ENCODE results near the gene GLG1. TPM values are rescaled to one million over a fixed set of nuclear protein-coding genes. Genes with fewer than 3 reads are reported as not detected.
"Not testable (repeated sequence)": the region's sequence is repeated elsewhere in the genome, so short reads cannot be mapped to it uniquely, and the experiment has no call there.

Gene GLG1
- total and polyA plus RNA-seq, 4 donors = 22.2 to 71.5 (median 47.9) TPM

DNA sequence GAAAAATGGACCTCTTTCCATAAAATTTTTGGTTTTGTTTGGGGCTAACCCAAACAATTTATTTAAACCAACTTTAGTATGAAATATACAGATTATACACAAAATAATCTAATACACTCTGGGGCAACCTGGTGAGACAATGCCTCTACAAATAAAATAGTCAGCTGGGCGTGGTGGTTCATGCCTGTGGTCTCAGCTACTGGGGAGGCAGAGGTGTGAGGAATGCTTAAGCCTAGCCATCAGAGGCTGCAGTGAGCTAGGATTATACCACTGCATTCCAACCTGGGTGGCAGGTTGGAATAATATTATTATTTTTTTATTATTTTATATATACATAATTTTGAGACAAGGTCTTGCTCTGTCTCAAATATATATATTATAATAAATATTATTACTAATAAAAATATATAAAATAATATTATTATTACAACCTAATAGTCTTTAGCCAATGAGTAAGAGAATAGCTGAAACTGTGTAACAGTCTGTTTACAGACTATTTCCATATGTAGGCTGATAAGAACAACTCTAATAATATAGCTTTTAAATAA lies 50.5 kb downstream of the GLG1 start:
- no peaks in the 10 kb centered on the region for H3K9me3 ChIP-seq (ENCODE audit: control insufficient read depth in 4 of 4, low read length in 3 of 4)
- H3K4me3 ChIP-seq (ENCODE audit: low read depth in 1 of 3, low read length in 3 of 3) = no peak overlapping the region
- no peaks in the 10 kb centered on the region for H3K27me3 ChIP-seq (ENCODE audit: control insufficient read depth in 4 of 4, insufficient read depth in 4 of 4, low read length in 3 of 4)
- no peak for DNase-seq (ENCODE audit: low spot score)
- H3K9ac ChIP-seq (ENCODE audit: low read depth in 1 of 2, low read length in 2 of 2) = no peak overlapping the region
- no peak overlapping the region for H3K27ac ChIP-seq (ENCODE audit: low read depth in 1 of 2, low read length in 2 of 2)
- WGBS = 92% methylated on average over 1 of the region's 1 CpG
- H3K36me3 ChIP-seq (ENCODE audit: control insufficient read depth in 4 of 4, insufficient read depth in 3 of 4, low read depth in 1 of 4, low read length in 3 of 4) = no peaks in the 10 kb centered on the region
- TF ChIP-seq HNF4A (conservative IDR thresholded peaks at IDR 0.05) (no peak), ATF3 (IDR thresholded peaks at IDR 0.05) (no peak), NR2F2 (IDR thresholded peaks at IDR 0.05) (no peak), SP1 (IDR thresholded peaks at IDR 0.05) (no peak), FOXA2 (IDR thresholded peaks at IDR 0.05) (no peak), MAX (IDR thresholded peaks at IDR 0.05) (no peak), EGR1 (IDR thresholded peaks at IDR 0.05; ENCODE audit: low read depth in 2 of 2) (no peak), RAD21 (IDR thresholded peaks at IDR 0.05) (no peak), HNF4G (IDR thresholded peaks at IDR 0.05) (no peak), RXRA (IDR thresholded peaks at IDR 0.05) (no peak), GABPA (IDR thresholded peaks at IDR 0.05 in 1 of 2, conservative IDR thresholded peaks at IDR 0.05 in 1 of 2) (no peak), FOXA1 (IDR thresholded peaks at IDR 0.05) (no peak)
- TF ChIP-seq, protein P1, sequence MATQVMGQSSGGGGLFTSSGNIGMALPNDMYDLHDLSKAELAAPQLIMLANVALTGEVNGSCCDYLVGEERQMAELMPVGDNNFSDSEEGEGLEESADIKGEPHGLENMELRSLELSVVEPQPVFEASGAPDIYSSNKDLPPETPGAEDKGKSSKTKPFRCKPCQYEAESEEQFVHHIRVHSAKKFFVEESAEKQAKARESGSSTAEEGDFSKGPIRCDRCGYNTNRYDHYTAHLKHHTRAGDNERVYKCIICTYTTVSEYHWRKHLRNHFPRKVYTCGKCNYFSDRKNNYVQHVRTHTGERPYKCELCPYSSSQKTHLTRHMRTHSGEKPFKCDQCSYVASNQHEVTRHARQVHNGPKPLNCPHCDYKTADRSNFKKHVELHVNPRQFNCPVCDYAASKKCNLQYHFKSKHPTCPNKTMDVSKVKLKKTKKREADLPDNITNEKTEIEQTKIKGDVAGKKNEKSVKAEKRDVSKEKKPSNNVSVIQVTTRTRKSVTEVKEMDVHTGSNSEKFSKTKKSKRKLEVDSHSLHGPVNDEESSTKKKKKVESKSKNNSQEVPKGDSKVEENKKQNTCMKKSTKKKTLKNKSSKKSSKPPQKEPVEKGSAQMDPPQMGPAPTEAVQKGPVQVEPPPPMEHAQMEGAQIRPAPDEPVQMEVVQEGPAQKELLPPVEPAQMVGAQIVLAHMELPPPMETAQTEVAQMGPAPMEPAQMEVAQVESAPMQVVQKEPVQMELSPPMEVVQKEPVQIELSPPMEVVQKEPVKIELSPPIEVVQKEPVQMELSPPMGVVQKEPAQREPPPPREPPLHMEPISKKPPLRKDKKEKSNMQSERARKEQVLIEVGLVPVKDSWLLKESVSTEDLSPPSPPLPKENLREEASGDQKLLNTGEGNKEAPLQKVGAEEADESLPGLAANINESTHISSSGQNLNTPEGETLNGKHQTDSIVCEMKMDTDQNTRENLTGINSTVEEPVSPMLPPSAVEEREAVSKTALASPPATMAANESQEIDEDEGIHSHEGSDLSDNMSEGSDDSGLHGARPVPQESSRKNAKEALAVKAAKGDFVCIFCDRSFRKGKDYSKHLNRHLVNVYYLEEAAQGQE (IDR thresholded peaks at IDR 0.05) = no peak
- TF ChIP-seq, protein P2, sequence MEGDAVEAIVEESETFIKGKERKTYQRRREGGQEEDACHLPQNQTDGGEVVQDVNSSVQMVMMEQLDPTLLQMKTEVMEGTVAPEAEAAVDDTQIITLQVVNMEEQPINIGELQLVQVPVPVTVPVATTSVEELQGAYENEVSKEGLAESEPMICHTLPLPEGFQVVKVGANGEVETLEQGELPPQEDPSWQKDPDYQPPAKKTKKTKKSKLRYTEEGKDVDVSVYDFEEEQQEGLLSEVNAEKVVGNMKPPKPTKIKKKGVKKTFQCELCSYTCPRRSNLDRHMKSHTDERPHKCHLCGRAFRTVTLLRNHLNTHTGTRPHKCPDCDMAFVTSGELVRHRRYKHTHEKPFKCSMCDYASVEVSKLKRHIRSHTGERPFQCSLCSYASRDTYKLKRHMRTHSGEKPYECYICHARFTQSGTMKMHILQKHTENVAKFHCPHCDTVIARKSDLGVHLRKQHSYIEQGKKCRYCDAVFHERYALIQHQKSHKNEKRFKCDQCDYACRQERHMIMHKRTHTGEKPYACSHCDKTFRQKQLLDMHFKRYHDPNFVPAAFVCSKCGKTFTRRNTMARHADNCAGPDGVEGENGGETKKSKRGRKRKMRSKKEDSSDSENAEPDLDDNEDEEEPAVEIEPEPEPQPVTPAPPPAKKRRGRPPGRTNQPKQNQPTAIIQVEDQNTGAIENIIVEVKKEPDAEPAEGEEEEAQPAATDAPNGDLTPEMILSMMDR (IDR thresholded peaks at IDR 0.05; ENCODE audit: low read depth, low read length, missing input control) = no peak
- TF ChIP-seq, protein P3, sequence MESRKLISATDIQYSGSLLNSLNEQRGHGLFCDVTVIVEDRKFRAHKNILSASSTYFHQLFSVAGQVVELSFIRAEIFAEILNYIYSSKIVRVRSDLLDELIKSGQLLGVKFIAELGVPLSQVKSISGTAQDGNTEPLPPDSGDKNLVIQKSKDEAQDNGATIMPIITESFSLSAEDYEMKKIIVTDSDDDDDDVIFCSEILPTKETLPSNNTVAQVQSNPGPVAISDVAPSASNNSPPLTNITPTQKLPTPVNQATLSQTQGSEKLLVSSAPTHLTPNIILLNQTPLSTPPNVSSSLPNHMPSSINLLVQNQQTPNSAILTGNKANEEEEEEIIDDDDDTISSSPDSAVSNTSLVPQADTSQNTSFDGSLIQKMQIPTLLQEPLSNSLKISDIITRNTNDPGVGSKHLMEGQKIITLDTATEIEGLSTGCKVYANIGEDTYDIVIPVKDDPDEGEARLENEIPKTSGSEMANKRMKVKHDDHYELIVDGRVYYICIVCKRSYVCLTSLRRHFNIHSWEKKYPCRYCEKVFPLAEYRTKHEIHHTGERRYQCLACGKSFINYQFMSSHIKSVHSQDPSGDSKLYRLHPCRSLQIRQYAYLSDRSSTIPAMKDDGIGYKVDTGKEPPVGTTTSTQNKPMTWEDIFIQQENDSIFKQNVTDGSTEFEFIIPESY (IDR thresholded peaks at IDR 0.05) = no peak
- peaks cover 0 to 4% (median 2%) of the 10 kb centered on the region in 4 donors for H3K4me1 ChIP-seq (ENCODE audit: control insufficient read depth in 4 of 4, insufficient read depth in 4 of 4, low read length in 3 of 4)

GRCh38 chr16:74552357-74552756 lies 54.6 kb downstream of the GLG1 start:
- H3K9ac ChIP-seq (ENCODE audit: low read depth in 1 of 2, low read length in 2 of 2); H3K9me3 ChIP-seq (ENCODE audit: control insufficient read depth in 4 of 4, low read length in 3 of 4); H3K4me3 ChIP-seq (ENCODE audit: low read depth in 1 of 3, low read length in 3 of 3); H3K27ac ChIP-seq (ENCODE audit: low read depth in 1 of 2, low read length in 2 of 2); H3K27me3 ChIP-seq (ENCODE audit: control insufficient read depth in 4 of 4, insufficient read depth in 4 of 4, low read length in 3 of 4); H3K4me1 ChIP-seq (ENCODE audit: control insufficient read depth in 4 of 4, insufficient read depth in 4 of 4, low read length in 3 of 4); H3K36me3 ChIP-seq (ENCODE audit: control insufficient read depth in 4 of 4, insufficient read depth in 3 of 4, low read depth in 1 of 4, low read length in 3 of 4); DNase-seq (ENCODE audit: low spot score): not testable (repeated sequence)
- WGBS = 95% methylated on average over 4 of the region's 6 CpGs

DNA sequence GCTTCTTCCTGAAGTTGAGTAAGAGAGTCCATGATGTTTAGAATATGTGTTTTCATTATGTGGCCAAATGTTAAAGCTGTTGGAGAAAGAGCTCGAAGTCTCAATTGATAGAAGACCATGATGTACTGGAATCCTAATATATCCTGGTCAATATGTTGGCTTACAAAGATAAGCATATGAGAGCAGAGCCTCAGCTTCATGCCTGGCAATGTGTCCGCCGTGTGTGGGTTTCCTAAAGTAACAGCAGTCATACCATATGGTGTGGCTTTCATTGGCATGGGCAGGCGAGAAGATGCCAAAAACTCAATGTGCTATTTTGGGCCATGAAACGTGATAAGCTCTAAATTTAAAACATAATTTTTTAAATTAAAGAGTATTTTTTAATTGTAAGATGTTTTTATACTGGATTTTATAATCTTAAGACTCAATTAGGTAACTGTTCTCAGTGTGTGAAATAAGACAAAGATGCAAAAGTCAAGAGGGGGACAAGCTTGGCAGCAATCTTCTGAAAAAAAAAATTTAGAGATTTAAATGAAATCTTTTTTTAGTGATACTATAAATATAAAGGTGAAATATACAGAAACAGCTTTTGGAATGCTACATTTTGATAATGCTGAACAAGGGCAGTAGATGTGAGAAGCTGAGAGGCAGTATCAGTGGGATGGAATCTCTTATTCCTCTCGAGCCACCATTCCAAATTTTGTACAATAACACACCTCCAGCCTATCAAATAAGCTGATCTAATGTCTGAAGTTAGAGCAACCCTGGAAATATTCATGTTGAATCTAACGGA lies 56.5 kb downstream of the GLG1 start:
- not testable (repeated sequence) for H3K4me3 ChIP-seq (ENCODE audit: low read depth in 1 of 3, low read length in 3 of 3); H3K9ac ChIP-seq (ENCODE audit: low read depth in 1 of 2, low read length in 2 of 2); H3K9me3 ChIP-seq (ENCODE audit: control insufficient read depth in 4 of 4, low read length in 3 of 4); H3K36me3 ChIP-seq (ENCODE audit: control insufficient read depth in 4 of 4, insufficient read depth in 3 of 4, low read depth in 1 of 4, low read length in 3 of 4); H3K27me3 ChIP-seq (ENCODE audit: control insufficient read depth in 4 of 4, insufficient read depth in 4 of 4, low read length in 3 of 4); H3K27ac ChIP-seq (ENCODE audit: low read depth in 1 of 2, low read length in 2 of 2); DNase-seq (ENCODE audit: low spot score); H3K4me1 ChIP-seq (ENCODE audit: control insufficient read depth in 4 of 4, insufficient read depth in 4 of 4, low read length in 3 of 4)
- WGBS = 88% methylated on average over 7 of the region's 7 CpGs

DNA sequence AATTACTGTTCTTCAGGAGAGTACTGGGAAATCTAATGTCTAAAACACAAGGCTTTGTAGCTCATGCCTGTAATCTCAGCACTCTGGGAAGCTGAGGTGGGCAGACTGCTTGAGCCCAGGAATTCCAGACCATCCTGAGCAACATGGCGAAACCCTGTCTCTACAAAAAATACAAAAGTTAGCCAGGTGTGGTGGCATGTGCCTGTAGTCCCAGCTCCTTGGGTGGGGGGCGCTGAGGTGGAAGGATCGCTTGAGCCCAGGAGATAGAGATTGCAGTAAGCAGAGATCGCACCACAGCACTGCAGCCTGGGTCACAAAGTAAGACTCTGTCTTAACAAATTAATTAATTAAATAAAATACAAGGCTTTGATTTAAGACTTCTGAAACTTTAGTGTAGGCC lies 60.8 kb downstream of the GLG1 start:
- not testable (repeated sequence) for H3K4me1 ChIP-seq (ENCODE audit: control insufficient read depth in 4 of 4, insufficient read depth in 4 of 4, low read length in 3 of 4); H3K36me3 ChIP-seq (ENCODE audit: control insufficient read depth in 4 of 4, insufficient read depth in 3 of 4, low read depth in 1 of 4, low read length in 3 of 4); H3K27me3 ChIP-seq (ENCODE audit: control insufficient read depth in 4 of 4, insufficient read depth in 4 of 4, low read length in 3 of 4); H3K4me3 ChIP-seq (ENCODE audit: low read depth in 1 of 3, low read length in 3 of 3); DNase-seq (ENCODE audit: low spot score); H3K9me3 ChIP-seq (ENCODE audit: control insufficient read depth in 4 of 4, low read length in 3 of 4); H3K9ac ChIP-seq (ENCODE audit: low read depth in 1 of 2, low read length in 2 of 2); H3K27ac ChIP-seq (ENCODE audit: low read depth in 1 of 2, low read length in 2 of 2)
- 97% methylated on average over 4 of the region's 4 CpGs for WGBS
